HG02623 (cell line): ENCODE results near the gene PTPRZ1.

Experiments
- ATAC-seq: cut with Tn5 transposase; IDR thresholded peaks from one replicate; pipeline ENCODE4 v1.9.1; 2021; ENCODE audit warnings: moderate library complexity; ENCODE audit not compliant: unreplicated experiment

PTPRZ1 gene

DNA sequence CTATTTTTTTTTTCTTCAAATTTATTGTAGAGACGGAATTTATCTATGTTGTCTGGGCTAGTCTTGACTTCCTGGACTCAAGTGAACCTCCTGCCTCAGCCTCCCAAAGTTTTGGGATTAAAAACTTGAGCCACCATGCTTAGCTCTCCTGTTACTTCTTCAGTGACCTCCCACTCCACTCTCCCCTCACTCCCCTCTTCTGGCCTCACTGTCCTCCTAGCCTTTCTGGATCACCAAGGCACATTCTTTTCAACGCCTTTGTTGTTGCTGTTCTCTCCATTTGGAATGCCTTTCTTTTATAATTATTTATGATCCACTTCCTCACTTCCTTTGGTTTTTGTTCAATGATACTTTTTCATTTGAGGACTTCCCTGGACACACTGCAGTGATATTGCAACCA lies 17.9 kb downstream of the PTPRZ1 start:
- no peak for ATAC-seq

DNA sequence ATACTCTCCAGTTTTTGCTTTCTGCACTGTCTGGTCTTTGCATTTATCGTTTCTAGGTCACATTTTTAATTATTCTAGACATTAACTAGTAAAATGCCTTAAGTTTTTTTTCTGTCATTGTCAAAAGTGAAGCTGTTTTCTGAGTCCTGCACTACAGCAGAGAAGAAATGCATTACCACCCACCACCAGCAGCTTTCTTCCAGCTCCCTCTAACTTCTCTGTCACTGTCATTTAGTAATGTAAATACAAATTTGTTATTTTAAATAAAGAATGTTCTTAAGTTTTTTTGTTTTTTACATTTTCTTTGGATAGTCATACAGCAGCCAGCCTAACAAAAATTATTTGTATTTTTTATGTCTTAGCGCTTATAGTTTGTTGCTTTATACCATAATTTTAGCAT lies 18.8 kb downstream of the PTPRZ1 start:
- no peak for ATAC-seq

DNA sequence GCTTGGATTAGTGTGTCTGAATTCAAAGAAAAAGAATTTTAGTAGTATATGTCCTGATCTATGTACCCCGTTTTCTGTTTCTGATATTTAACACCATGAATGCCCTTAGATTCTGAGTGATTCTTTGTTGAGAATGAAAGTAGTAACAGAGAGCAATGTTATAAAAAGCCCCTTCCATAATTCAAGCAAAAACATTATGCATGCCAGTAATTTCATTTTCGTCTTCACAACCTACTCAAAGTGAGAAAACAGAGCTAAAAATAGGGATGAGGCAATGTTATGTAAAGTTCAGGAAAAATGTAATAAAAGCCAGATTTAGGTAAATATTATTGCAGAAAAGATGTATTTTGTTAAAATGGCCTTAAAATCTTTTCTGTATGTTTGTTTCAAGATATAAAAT lies 28.1 kb downstream of the PTPRZ1 start:
- ATAC-seq, result no peak

DNA sequence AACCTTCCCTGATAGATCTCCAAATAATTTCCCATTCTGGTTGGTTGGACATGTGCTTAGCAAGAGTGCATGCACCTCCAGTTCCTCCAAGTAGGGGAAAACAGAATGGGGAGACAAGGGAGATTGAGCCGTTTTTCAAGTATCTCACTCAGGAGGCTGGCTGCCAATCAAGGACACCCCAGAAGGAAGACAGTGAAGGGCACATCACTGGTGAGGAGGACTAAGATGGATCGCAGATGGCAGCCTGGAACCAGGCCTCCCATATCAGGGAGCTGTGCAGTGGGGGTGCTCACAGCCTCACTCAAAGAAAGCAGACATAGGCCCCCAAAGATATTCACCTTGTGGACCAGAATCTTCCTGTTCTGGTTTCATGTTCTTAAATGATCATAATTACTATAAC lies 31.2 kb downstream of the PTPRZ1 start:
- no peak for ATAC-seq

DNA sequence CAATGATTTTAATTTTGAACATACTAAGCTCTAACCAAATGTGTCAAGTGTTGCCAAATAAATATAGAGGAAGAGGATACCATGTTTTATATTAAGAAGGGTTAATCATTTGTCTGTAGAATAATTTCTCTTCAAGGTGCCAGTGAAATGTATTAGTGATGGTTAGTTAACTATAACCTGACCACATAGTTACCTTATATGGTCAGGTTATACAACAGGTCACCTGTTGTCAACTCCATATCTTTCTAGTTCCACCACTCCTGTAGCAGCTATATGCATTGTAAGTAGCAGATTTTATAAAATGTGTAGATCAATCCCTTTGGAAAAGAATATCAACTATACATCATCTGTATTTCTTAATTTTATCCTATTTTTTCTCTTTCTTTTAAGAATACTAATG lies 35.1 kb downstream of the PTPRZ1 start:
- ATAC-seq, result no peak

DNA sequence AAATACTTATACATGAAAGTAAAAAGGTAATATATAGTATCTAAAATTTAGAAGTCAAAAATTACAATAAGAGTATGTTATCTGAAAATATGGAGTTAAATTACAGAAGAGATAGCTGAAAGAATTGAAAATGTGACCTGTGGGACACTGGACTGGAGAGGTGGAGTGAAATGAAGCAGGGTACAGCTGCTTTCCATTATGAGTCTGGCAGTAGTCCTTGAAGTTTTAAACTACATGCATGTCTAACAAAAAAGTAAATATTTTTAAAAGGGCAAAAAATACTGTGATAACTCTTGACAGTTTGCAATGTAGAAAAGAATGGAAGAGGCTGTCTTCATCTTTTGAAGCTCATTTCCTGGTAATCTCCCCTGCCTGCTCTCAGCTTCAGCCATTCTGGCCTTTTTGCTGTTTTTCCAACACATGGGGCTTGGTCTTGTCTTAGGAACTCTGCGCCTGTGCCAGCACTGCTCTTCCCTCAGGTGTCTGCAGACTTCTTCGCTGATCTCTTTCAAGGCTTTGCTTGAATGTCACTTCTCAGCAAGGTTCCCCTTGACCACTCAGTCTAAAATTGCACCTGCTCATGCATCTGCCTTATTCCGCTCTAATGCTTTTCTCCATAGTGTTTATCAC lies 36.9 kb downstream of the PTPRZ1 start:
- no peak for ATAC-seq

DNA sequence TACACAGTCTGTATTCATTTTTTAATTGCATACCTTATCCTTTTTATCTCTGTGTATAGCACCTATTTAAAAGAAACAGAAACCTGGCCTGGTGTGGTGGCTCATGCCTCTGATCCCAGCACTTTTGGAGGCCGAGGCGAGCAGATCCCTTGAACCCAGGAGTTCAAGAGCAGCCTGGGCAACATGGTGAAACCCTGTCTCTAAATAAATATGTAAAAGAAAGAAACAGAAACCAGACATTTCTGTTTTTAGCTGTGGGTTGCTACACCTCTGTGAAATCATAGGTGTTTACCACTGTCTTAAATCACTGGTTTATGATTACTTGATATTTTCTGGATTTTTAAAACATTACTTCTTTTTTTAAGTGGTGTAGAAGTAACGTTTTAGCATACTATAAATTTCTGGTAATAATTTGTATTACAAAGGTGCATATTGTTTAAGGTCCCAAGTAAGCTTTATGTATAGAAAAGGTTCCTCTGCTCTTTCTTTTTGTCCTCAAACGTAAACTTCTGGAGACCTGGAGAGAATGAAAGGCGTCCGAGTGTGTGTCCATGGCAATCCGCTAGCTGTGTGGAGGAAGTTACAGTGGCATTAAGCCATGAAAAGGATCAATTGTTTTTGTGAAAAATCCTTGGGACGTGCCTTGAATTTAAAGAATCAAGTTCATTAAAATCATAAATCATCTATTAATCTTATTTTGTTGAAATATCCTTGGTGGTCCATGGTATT lies 41.1 kb downstream of the PTPRZ1 start:
- no peak for ATAC-seq

DNA sequence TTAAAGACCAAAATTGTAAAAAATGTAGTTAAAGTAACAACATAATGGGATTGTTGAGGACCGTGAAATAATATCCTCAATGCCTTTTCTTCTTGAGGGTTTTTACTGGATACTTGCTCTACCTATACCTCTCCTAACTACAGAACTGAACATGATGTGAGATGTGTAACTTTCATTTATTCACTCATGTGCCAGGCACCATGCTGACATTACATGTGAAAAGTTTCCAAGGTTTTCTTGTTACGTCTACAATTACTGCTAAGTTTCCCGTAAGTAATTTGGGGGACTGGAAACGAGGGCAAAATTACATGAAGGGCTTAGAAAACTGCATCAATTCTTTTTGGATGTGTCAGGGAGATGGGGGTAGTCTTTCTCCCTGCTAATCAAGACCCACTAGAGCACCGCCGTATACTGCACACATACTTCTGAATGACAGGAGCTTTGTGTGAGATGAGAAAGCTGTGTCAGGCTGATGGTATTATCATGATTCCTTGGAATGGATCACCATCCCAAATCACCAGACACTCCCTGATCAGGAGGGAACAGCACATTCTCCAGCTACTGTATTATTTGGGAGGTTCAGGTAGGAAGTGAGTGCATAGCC lies 41.8 kb downstream of the PTPRZ1 start:
- no peak for ATAC-seq

DNA sequence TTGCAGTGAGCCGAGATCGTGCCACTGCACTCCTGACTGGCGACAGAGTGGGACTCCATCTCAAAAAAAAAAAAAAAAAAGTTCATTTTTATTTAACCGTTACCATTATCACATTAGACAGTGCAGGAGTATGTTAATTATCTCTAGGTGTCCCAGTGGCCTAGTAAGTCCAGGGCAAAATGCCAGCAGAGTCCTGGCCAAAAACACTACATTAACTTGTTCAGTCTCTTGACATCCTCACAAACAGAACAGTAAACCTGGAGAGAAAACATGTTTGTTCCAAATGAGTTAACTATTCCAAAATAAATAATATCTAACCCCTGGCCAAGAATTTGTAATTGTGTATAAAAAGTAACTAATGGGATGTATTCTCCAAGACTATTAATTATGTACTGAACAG lies 43.2 kb downstream of the PTPRZ1 start:
- no peak for ATAC-seq

DNA sequence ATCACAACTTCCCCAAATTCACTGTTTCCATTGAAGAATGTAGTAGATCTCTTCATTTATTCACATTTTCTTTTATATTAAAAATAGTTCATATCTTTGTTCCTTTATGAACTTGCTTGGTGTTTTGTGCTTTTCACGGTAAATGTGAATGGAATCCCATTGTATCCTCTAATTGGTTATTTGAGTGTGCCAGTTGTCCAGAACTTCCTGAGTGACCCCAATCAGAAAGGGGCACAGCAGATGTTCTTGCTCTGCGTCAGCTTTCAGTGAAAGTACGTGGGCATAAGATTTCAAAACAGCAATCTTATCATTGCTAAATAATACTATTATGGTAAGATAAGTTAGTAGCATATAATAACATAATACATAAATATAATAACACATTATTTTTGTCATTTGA lies 47.0 kb downstream of the PTPRZ1 start:
- no peak for ATAC-seq

DNA sequence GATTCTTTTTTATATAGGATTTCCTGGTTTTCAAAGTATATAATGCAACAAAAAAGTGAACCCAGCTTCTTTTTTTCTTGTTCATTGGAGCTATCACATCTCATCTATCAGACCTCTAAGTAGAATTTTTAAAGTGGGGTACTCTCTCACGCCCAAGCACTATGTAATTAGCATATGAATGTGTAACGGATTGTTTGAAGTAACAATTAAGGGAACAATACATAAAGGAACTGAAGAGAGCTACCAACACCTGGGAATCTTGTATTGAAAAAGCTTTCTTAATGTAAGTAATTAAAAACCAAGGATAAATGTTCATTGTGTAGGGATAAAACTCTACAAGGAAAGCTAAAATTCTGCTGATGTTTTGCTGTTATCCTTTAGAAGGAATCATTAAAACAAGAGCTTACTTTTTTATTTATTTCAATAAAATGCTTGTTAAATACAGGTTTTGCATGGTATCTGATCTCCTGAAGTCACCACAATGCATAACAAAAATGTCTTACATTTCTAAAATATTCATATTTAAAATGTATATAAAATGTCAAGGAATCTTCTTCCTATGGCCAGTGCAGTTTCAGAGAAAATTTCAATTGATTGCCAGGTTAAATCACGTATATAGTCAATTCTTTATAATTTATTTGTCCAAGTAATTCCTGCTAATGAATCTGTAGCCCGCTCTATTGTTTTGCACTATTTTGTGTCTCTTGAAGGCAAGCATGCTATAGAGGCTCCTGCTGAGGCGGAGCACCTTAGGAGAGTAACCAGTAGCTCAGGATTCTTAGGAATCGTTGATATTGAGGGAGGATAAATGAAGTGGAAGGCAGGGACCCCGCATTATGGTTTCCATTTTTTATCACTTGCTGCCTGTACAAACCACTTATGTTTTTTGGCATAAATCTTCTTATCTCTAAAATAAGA lies 51.6 kb downstream of the PTPRZ1 start:
- ATAC-seq, result no peak

DNA sequence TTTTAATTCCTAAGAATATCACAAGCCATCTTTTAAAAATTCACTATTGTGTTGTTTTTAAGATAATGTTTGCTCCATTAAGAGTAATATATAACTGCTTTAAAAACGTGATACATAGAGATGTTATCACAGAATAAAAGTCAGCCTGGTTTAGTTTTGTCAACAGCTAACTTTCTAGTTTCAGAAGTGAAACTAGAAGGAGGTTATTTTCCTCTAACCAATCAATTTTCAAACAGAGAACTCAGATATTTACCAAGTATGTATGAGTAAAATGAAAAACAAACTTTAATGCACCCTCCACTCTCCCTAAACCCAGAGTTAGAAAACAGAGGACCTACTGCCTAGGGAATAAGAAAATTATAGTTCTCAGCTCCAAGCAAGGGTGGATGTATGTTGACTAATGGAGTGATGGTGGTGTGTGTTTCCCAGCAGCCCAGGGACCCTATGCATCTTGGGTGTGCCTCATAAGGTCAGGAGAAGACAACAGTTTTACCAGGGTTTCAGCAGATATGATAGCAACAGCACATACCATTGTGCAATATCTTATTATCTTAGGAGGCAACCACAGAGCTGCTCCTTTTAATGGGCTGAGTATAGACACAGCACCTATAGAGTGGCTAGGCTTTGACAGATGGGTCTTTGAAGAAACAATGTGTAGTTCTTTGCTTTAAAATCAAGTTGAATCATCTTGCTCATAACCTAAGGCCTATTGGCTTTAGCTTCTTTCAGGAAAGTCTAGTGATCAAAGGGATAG lies 58.4 kb downstream of the PTPRZ1 start:
- ATAC-seq, result no peak

DNA sequence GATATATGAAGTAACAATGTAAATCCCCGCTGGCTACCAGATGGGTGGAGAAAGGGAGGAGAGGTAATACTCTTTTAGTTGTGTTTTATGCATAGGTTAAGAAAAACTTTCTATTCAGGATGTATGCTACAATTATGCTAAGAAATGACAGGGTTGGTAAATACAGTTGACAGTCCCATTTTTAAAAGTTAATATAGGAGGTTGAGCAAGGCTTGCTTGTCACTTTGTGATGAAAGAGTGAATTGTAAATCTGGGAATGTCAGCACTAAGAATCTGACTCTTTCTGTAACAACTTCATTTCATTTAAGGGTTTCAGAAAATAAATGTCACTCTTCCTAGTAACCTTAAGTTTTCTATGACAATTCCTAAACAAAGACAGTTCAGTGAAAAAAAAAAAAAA lies 59.8 kb downstream of the PTPRZ1 start:
- no peak for ATAC-seq

DNA sequence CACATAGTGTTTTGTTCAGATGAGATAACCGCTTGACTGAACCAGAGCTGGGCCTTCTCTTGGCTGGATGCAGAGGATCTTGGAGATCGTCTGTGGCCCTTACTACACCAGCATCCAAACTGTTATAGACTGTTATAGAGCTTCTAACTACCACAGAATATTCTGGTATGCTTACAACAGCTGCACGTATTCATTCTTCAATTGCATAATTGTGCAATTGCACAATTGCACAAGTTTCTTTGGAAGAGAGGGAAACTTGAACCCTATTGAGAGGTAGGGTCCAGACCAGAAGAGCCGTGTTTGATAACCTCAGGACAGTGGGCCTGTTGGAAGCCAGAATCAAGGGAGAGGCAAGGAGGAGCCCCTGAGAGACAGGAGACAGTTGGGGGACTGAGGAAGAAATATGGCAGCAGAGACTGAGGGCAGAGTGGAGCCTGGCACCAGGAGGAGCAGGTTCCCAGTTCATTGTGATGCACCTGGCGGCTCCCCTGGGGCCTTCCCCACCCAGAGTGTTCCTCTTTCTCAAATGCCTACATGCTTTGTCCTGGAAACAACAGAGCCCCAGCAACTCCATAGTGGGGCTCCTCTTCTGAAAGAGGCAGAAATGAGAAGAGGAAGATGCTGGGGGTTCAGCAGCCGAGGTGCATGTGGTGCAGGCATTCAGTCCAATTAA lies 64.1 kb downstream of the PTPRZ1 start:
- no peak for ATAC-seq

DNA sequence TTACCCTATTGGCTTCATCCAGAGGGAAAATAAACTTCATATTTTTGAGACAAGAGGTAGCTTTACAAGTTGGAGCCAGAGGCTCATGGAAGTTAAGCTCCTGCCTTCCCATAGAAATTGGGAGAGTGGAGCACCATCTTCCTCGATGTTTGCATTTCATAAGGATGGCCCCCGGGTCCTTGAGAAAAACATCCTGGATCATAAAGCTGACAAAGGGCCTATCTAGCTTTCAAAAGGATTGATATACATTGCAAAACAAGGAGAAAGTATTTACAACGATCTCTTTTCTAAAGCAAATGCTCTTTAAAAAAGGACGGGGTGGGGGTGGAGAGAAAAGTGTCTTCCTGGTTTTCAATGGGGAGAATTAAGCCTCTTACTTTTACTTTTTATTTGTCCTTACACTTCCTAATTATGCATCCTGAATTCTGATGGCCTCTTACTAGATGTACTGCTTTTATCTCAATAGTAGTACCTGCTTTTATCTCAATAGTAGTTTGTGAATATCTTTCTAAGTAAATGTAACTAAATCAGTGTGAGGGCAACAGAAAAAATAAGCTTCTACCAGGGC lies 65.6 kb downstream of the PTPRZ1 start:
- no peak for ATAC-seq

DNA sequence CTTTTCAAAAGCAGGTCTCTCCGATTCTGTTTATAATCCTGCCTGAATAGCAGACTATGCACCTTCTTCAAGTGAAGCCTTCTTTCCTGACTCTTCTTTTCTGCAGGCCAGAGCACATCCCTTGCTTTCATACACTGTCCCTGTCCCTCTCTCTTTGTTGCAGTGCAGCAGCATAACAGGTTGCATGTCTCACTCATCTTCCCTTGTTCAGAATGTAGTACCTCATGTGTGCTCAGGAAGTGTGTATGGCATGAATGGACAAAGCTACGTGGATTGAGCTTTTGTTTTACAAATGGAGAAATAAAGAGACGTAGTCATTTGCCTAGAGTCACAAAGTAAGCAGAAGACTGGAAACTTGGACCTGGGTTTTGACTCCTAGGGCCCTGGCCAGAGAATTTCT lies 68.0 kb downstream of the PTPRZ1 start:
- no peak for ATAC-seq

DNA sequence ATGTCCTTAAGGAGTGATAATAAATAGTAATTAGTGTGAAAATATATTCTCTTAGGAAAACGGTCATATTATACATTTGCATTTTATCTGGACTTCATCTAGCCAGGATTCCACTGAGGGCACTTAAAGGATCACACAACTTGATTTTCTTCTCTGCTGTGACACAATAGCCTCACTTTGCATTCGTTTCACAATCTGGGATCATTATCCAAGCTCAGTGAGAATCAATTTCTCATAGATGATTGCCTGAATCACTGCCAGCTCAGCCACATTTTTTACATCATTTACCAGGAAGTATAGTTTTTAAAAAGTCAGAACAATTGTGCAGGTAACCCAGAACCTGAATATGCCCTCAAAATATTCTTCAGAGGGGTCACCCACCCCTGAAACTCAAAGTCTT lies 68.9 kb downstream of the PTPRZ1 start:
- no peak for ATAC-seq

DNA sequence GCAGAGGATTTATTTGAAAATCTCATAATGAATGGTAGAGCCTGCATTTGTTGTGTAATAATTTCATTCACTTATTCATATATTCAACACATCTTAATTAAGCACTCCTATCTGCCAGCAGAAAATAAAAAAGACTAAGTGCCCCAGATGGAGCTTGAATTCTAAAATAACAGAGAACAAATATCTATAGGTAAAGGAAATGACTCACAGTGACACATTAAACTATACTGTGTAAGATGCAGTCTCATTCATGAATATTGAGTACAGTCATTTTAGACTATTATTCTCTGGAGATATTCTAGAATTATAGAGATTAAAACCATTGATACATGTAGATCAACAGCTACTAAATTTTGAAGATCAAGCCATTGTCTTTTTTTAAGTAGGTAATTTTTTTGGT lies 72.1 kb downstream of the PTPRZ1 start:
- ATAC-seq, result no peak

DNA sequence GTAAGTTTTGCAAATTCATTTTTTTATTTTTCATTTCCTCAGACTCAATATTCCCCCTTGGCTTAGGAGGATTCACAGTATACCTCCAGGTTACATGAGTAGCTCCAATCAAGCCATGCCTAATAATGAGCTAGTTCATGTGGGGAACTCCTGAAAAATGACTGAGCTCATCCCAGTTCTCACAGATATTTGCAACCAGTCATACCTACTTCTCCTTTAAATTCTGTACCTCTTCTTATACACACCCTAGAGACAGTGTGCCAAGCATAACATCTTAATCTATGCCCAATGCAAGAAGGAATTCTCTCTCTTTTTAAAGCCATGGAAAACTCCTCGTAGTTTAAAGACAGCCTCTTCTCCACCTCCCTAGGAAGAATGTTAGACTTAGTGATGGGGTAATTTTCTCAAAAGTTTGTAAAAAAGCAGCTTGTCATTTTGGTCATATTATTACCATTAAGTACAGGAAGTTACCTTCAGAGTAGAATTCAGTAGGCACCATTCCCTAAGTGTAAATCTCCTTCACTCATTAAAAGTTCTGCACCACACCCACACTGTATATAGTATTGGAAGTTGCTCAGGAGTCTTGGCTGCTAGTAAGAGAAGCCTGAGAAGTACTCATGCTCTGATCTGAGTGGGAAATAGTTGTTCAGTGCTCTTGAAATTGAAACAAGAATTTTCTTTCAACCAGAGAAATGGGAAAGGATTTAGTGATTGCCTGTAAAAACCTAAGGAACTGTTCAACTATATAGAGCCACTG lies 72.7 kb downstream of the PTPRZ1 start:
- no peak for ATAC-seq
